Lung microvascular endothelial cell (primary cell): ENCODE data around the gene LMTK2. TPM values are rescaled to one million over a fixed set of nuclear protein-coding genes. Genes with fewer than 3 reads are reported as not detected.

Source experiments
- DNase-seq, 2 donors: peaks; one replicate each; pipeline versions ENCODE4 v3.0.0 to v3.0.0-alpha.2; 2010; ENCODE audit warnings: low read depth in 2 of 2
- total RNA-seq: library from RNA; depleted of rRNA; stranded (reverse); fragments of >200 nt; gene quantifications from 2 replicates; pipeline ENCODE4 v1.2.1, GENCODE V29; 2014

The LMTK2 gene
- total RNA-seq, 1 donor from 2014 or later = 7.1 TPM

GRCh38 chr7:98175260-98175940 lies 68.7 kb downstream of the LMTK2 start:
- DNase-seq = no peak

GRCh38 chr7:98177553-98177952 lies 70.9 kb downstream of the LMTK2 start:
- DNase-seq = no peak

- DNase-seq = no peak
Observed at GRCh38 chr7:98178321-98178720, 71.7 kb downstream of the LMTK2 start.

- no peak for DNase-seq
Observed at GRCh38 chr7:98178762-98179490, 72.3 kb downstream of the LMTK2 start.

GRCh38 chr7:98180751-98181150 lies 74.1 kb downstream of the LMTK2 start:
- DNase-seq = no peak

GRCh38 chr7:98185101-98185500 lies 78.4 kb downstream of the LMTK2 start:
- DNase-seq = no peak

- peak in 1 of 2 donors; percentile 77 for DNase-seq
Observed at GRCh38 chr7:98186452-98187137, 79.9 kb downstream of the LMTK2 start.

- no peak for DNase-seq
Observed at GRCh38 chr7:98187138-98187502, 80.5 kb downstream of the LMTK2 start.

- peak in 1 of 2 donors; percentile 29 for DNase-seq
Observed at GRCh38 chr7:98189559-98189958, 82.9 kb downstream of the LMTK2 start.

GRCh38 chr7:98191668-98192431 lies 85.2 kb downstream of the LMTK2 start:
- DNase-seq = no peak

- no peak for DNase-seq
Observed at GRCh38 chr7:98192781-98193457, 86.3 kb downstream of the LMTK2 start.

GRCh38 chr7:98193474-98194180 lies 87.0 kb downstream of the LMTK2 start:
- no peak for DNase-seq

GRCh38 chr7:98194186-98194585 lies 87.5 kb downstream of the LMTK2 start:
- no peak for DNase-seq

GRCh38 chr7:98194672-98195457 lies 88.2 kb downstream of the LMTK2 start:
- no peak for DNase-seq

GRCh38 chr7:98196706-98197605 lies 90.3 kb downstream of the LMTK2 start:
- DNase-seq = no peak

GRCh38 chr7:98199131-98199530 lies 92.5 kb downstream of the LMTK2 start:
- DNase-seq = no peak

GRCh38 chr7:98200364-98200763 lies 93.7 kb downstream of the LMTK2 start:
- DNase-seq = no peak

GRCh38 chr7:98202367-98203195 lies 95.9 kb downstream of the LMTK2 start:
- DNase-seq = no peak
